Measurements from ENCODE around the gene MAML1.

Gene MAML1

GRCh38 chr5:179816401-179816795 is 83.8 kb downstream of the MAML1 start:
- Histone ChIP-seq H3K4me3 (ENCODE audit: low read depth in 1 of 2, low read length in 2 of 2) (no peak overlapping the region), H4K20me1 (ENCODE audit: insufficient read depth, low read length) (no peaks in the 10 kb centered on the region), H3K9me3 (ENCODE audit: insufficient read depth, low read length, severe bottlenecking) (no peaks in the 10 kb centered on the region), H3K4me1 (ENCODE audit: insufficient read depth, low read length) (peaks cover 11% of the 10 kb centered on the region), H3K79me2 (ENCODE audit: insufficient read depth, low read length) (peaks cover 4% of the 10 kb centered on the region), H3K27me3 (ENCODE audit: insufficient read depth, low read length, poor library complexity) (no peaks in the 10 kb centered on the region), H3K4me2 (ENCODE audit: insufficient read depth, low read length) (no peak overlapping the region), H3K36me3 (ENCODE audit: insufficient read depth, low read length) (peaks cover 13% of the 10 kb centered on the region), H3K27ac (ENCODE audit: low read length) (no peak overlapping the region), H2AFZ (ENCODE audit: low read depth, low read length) (no peak overlapping the region), H3K9ac (ENCODE audit: low read depth, low read length) (no peak overlapping the region)
- DNase-seq (no peak), ATAC-seq (ENCODE audit: insufficient read depth, low read depth) (no peak)
- no peak for TF ChIP-seq CTCF (IDR thresholded peaks at IDR 0.05; ENCODE audit: borderline replicate concordance, extremely low read depth, low read length, poor library complexity, severe bottlenecking)
- TF ChIP-seq EZH2 (IDR thresholded peaks at IDR 0.05; ENCODE audit: borderline replicate concordance, low read depth, low read length, severe bottlenecking), result no peak

- peaks cover under 1% of the 10 kb centered on the region; the same call in 1 of the 2 replicates for H4K20me1 ChIP-seq (ENCODE audit: insufficient read depth, low read length)
- peaks cover 10% of the 10 kb centered on the region; the same call in 1 of the 2 replicates for H3K36me3 ChIP-seq (ENCODE audit: insufficient read depth, low read length)
- no peak overlapping the region for H3K27ac ChIP-seq (ENCODE audit: low read length)
- H3K79me2 ChIP-seq (ENCODE audit: insufficient read depth, low read length), result peaks cover 8% of the 10 kb centered on the region
- no peak overlapping the region for H3K4me2 ChIP-seq (ENCODE audit: insufficient read depth, low read length)
- DNase-seq (no peak), ATAC-seq (ENCODE audit: insufficient read depth, low read depth) (no peak)
- no peak overlapping the region for H3K4me3 ChIP-seq (ENCODE audit: low read depth in 1 of 2, low read length in 2 of 2)
- no peaks in the 10 kb centered on the region for H3K27me3 ChIP-seq (ENCODE audit: insufficient read depth, low read length, poor library complexity)
- TF ChIP-seq CTCF (IDR thresholded peaks at IDR 0.05; ENCODE audit: borderline replicate concordance, extremely low read depth, low read length, poor library complexity, severe bottlenecking), result no peak
- no peak for TF ChIP-seq EZH2 (IDR thresholded peaks at IDR 0.05; ENCODE audit: borderline replicate concordance, low read depth, low read length, severe bottlenecking)
- no peak overlapping the region for H2AFZ ChIP-seq (ENCODE audit: low read depth, low read length)
- peaks cover 16% of the 10 kb centered on the region for H3K4me1 ChIP-seq (ENCODE audit: insufficient read depth, low read length)
- no peaks in the 10 kb centered on the region for H3K9me3 ChIP-seq (ENCODE audit: insufficient read depth, low read length, severe bottlenecking)
- H3K9ac ChIP-seq (ENCODE audit: low read depth, low read length), result no peak overlapping the region
Observed at GRCh38 chr5:179816796-179817469, 84.3 kb downstream of the MAML1 start.

- peaks cover 11% of the 10 kb centered on the region for H3K36me3 ChIP-seq (ENCODE audit: insufficient read depth, low read length)
- peaks cover 5% of the 10 kb centered on the region for H4K20me1 ChIP-seq (ENCODE audit: insufficient read depth, low read length)
- H3K9me3 ChIP-seq (ENCODE audit: insufficient read depth, low read length, severe bottlenecking), result no peaks in the 10 kb centered on the region
- H3K79me2 ChIP-seq (ENCODE audit: insufficient read depth, low read length), result peaks cover 13% of the 10 kb centered on the region
- H3K4me3 ChIP-seq (ENCODE audit: low read depth in 1 of 2, low read length in 2 of 2), result no peak overlapping the region
- DNase-seq (no peak), ATAC-seq (ENCODE audit: insufficient read depth, low read depth) (no peak)
- no peak overlapping the region for H2AFZ ChIP-seq (ENCODE audit: low read depth, low read length)
- peaks cover 21% of the 10 kb centered on the region for H3K4me1 ChIP-seq (ENCODE audit: insufficient read depth, low read length)
- H3K4me2 ChIP-seq (ENCODE audit: insufficient read depth, low read length), result no peak overlapping the region
- no peaks in the 10 kb centered on the region for H3K27me3 ChIP-seq (ENCODE audit: insufficient read depth, low read length, poor library complexity)
- no peak overlapping the region for H3K27ac ChIP-seq (ENCODE audit: low read length)
- no peak overlapping the region for H3K9ac ChIP-seq (ENCODE audit: low read depth, low read length)
- TF ChIP-seq CTCF (IDR thresholded peaks at IDR 0.05; ENCODE audit: borderline replicate concordance, extremely low read depth, low read length, poor library complexity, severe bottlenecking) (no peak), EZH2 (IDR thresholded peaks at IDR 0.05; ENCODE audit: borderline replicate concordance, low read depth, low read length, severe bottlenecking) (no peak)
Observed at GRCh38 chr5:179817470-179817840, 84.8 kb downstream of the MAML1 start.
